ENCODE measurements around the gene RNLS. TPM values are rescaled to one million over a fixed set of nuclear protein-coding genes. Genes with fewer than 3 reads are reported as not detected.

The RNLS gene
- total RNA-seq, 1 donor from 2014 or later = 6.0 TPM

GRCh38 chr10:88293651-88294230, 289.4 kb downstream of the RNLS start:
- Mint-ChIP-seq H3K27ac (ENCODE audit: unreplicated experiment) (no peak overlapping the region), H3K36me3 (ENCODE audit: low read depth, unreplicated experiment) (no peaks in the 10 kb centered on the region), H3K9me3 (ENCODE audit: unreplicated experiment) (no peaks in the 10 kb centered on the region), H3K4me3 (ENCODE audit: unreplicated experiment) (no peak overlapping the region), H3K4me1 (ENCODE audit: unreplicated experiment) (peaks cover 6% of the 10 kb centered on the region), H3K27me3 (ENCODE audit: unreplicated experiment) (no peaks in the 10 kb centered on the region)
- TF ChIP-seq, protein P1, sequence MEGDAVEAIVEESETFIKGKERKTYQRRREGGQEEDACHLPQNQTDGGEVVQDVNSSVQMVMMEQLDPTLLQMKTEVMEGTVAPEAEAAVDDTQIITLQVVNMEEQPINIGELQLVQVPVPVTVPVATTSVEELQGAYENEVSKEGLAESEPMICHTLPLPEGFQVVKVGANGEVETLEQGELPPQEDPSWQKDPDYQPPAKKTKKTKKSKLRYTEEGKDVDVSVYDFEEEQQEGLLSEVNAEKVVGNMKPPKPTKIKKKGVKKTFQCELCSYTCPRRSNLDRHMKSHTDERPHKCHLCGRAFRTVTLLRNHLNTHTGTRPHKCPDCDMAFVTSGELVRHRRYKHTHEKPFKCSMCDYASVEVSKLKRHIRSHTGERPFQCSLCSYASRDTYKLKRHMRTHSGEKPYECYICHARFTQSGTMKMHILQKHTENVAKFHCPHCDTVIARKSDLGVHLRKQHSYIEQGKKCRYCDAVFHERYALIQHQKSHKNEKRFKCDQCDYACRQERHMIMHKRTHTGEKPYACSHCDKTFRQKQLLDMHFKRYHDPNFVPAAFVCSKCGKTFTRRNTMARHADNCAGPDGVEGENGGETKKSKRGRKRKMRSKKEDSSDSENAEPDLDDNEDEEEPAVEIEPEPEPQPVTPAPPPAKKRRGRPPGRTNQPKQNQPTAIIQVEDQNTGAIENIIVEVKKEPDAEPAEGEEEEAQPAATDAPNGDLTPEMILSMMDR (IDR thresholded peaks at IDR 0.05; ENCODE audit: unreplicated experiment) = no peak
- DNase-seq (ENCODE audit: low spot score) = no peak

- no peak for DNase-seq (ENCODE audit: low spot score)
- H3K9me3 Mint-ChIP-seq (ENCODE audit: unreplicated experiment) = no peaks in the 10 kb centered on the region
These were observed 290.0 kb downstream of the RNLS start for GRCh38 chr10:88293073-88293472.

DNA sequence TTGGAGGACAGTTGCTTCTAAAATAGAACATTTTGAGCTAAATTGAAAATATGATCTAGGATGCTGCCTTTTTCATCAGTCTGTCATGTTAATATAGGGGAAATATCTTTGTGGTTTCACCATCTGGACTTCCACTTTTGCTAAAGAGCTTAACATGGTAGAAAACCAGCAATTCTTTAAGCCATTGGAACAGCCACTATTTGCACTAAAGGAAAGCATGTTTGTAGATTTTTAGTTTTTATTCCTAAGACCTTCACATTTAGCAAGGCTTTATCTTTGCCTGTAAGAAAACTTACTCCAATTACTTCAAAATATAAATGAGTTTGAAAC, 291.0 kb downstream of the RNLS start:
- peaks cover 6% of the 10 kb centered on the region for H3K4me1 Mint-ChIP-seq (ENCODE audit: unreplicated experiment)
- H3K4me3 Mint-ChIP-seq (ENCODE audit: unreplicated experiment) = no peak overlapping the region

More at GRCh38 chr10:88293073-88293472, 290.0 kb downstream of the RNLS start:
- Mint-ChIP-seq H3K27me3 (ENCODE audit: unreplicated experiment) (no peaks in the 10 kb centered on the region), H3K4me1 (ENCODE audit: unreplicated experiment) (peaks cover 6% of the 10 kb centered on the region), H3K4me3 (ENCODE audit: unreplicated experiment) (no peak overlapping the region), H3K27ac (ENCODE audit: unreplicated experiment) (no peak overlapping the region), H3K36me3 (ENCODE audit: low read depth, unreplicated experiment) (no peaks in the 10 kb centered on the region)
- TF ChIP-seq, protein P1 (IDR thresholded peaks at IDR 0.05; ENCODE audit: unreplicated experiment) = no peak

GRCh38 chr10:88291289-88292184, 291.6 kb downstream of the RNLS start:
- no peaks in the 10 kb centered on the region for H3K36me3 Mint-ChIP-seq (ENCODE audit: low read depth, unreplicated experiment)
- no peaks in the 10 kb centered on the region for H3K27me3 Mint-ChIP-seq (ENCODE audit: unreplicated experiment)
- TF ChIP-seq, protein P1 (IDR thresholded peaks at IDR 0.05; ENCODE audit: unreplicated experiment) = no peak
- no peak overlapping the region for H3K27ac Mint-ChIP-seq (ENCODE audit: unreplicated experiment)
- DNase-seq (ENCODE audit: low spot score) = no peak
- H3K4me1 Mint-ChIP-seq (ENCODE audit: unreplicated experiment) = peaks cover 4% of the 10 kb centered on the region
- no peak overlapping the region for H3K4me3 Mint-ChIP-seq (ENCODE audit: unreplicated experiment)
- no peaks in the 10 kb centered on the region for H3K9me3 Mint-ChIP-seq (ENCODE audit: unreplicated experiment)

More for the DNA sequence above, 291.0 kb downstream of the RNLS start:
- TF ChIP-seq, protein P1 (IDR thresholded peaks at IDR 0.05; ENCODE audit: unreplicated experiment) = no peak
- no peak for DNase-seq (ENCODE audit: low spot score)
- Mint-ChIP-seq H3K27ac (ENCODE audit: unreplicated experiment) (no peak overlapping the region), H3K36me3 (ENCODE audit: low read depth, unreplicated experiment) (no peaks in the 10 kb centered on the region), H3K9me3 (ENCODE audit: unreplicated experiment) (no peaks in the 10 kb centered on the region), H3K27me3 (ENCODE audit: unreplicated experiment) (no peaks in the 10 kb centered on the region)

DNA sequence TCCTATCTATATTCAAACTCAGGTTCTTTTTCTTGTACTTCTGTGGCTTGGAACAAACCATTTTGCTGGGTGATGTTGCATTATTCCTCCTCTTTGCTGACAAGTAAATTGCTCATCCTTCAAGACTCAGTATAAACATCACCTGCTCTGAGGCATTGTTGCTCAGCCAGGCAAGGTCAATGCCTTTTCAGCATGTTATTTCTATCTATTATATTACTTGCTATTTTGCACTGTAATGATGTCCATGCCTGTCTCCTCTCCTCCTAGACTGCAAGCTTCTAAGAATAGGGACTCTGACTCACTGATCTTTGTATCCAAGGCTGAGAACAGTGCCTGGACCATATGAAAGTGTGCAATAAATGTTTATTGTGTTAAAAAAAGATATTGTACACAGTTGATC, 293.8 kb downstream of the RNLS start:
- no peaks in the 10 kb centered on the region for H3K36me3 Mint-ChIP-seq (ENCODE audit: low read depth, unreplicated experiment)
- TF ChIP-seq, protein P1 (IDR thresholded peaks at IDR 0.05; ENCODE audit: unreplicated experiment) = no peak
- H3K27ac Mint-ChIP-seq (ENCODE audit: unreplicated experiment) = no peak overlapping the region
- no peak for DNase-seq (ENCODE audit: low spot score)
- H3K4me3 Mint-ChIP-seq (ENCODE audit: unreplicated experiment) = no peak overlapping the region
- no peaks in the 10 kb centered on the region for H3K4me1 Mint-ChIP-seq (ENCODE audit: unreplicated experiment)
- no peaks in the 10 kb centered on the region for H3K9me3 Mint-ChIP-seq (ENCODE audit: unreplicated experiment)
- no peaks in the 10 kb centered on the region for H3K27me3 Mint-ChIP-seq (ENCODE audit: unreplicated experiment)

Measured in endothelial cell (in vitro differentiated cells).